ENCODE data around the gene TEAD1.

Gene TEAD1

DNA sequence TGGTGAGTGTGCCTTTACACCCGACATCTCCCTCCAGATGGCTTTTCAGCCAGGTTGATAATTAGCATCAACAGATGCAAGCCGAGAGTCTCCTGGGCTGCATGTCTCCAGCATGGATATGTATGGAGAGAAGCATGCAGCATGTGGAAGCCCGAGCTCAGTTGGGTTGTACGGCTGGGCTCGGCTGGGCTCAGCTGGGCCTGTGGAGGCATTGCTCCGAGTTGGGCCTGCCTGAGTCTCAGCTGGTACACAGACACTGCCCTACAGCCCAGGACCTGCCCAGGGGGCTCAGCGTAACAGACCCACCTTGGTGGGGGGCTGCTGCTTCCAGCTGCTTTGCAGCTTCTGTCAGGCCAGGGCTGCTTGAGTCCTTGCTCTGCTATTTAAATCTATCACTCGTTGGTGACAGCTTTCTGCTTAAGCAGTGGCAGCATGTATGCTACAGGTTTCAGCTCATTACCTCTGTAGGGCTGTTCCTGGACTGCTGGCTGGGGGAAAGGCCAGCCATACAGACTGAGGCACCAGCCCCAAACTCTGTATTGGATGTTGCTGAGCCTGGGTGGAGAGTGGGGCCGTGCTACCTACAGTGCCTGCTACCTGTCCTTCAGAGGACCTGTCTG is 115.5 kb downstream of the TEAD1 start:
- DNase-seq (ENCODE audit: low read depth): no peak

DNA sequence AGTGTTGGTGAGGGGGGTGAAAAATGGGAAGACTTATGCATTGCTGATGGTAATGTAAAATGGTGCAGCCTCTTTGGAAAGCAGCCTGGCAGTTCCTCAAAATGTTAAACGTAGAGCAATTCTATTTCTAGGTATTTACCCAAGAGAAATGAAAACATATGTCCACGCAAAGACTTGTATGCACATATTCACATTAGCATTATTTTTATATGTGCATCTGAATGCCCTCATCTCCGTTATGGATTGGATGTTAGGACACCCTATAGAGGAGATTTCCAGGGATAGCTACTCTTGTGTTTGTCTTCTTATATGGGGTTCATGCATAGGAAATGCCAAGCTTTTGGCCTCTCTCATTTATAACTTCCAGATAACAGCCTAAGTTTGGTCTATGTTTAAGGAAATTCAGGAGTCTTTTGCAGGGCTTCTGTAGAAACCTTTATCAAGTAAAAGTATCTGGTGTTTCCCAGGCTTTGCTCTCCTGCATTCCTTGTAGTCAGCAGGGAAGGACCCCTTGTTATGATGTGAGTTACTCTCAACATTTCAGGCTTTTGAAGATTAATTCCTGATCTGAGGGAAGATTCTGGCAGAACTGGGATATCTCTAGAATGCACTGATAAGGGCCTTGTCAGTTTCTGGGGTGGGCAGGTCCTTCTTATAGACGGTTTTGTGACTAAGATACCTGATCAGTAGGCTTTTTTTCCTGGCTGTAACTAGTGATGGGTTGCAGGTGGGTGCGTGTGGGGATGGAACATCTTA is 116.8 kb downstream of the TEAD1 start:
- no peak for DNase-seq (ENCODE audit: low read depth)

DNA sequence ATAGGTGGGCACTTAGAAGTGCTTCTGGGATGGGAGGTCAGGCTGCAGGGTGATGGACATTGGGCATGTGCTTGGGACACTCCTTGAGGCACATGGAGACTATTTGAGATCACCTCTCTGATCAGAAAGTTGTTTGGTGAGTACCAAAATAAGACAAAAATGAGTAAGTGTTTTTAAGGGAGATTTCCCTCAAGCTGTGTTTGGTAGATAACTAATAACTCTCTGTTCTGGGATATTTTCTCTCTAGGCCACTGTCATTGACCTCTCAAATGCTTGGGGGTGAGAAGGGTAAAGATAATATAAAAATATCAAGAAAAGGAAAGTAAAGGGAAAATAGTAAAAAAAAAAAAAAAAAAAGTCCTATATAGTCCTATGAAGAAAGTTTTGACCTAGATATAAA is 117.8 kb downstream of the TEAD1 start:
- DNase-seq (ENCODE audit: low read depth): no peak

DNA sequence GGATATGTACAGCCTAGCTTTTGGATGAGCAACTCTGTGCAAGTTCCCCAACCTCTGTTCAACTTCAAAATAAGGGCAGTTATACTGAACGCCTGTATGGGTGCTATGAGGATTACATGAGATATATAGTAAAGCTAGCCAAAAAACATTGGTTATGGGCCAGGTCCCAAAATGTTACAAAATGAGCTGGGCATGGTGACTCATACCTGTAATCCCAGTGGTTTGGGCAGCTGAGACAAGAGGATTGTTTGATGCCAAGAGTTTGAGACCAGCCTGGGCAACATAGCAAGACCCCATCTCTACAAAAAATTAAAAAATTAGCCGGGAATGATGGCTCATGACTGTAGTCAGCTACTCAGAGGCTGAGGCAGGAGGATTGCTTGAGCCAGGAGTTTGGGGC is 118.4 kb downstream of the TEAD1 start:
- no peak for DNase-seq (ENCODE audit: low read depth)

DNA sequence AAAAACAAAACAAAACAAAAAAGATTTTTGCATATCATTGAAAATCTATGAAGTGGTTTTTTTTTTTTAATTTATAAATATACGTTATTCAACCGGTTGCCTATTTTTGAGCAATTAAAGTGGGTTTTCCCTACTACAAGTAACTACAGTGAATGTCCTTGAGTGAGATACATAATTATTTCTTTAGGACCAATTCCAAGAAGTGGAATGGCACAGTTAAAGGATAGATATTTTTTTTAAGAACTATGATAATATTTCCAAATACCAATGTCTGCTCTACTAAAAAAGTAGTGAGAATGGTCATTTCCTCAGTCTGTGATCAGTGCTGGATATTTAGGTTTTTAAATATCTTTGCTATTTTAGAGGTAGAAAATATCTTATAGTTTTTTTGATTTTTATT is 118.8 kb downstream of the TEAD1 start:
- DNase-seq (ENCODE audit: low read depth): no peak

DNA sequence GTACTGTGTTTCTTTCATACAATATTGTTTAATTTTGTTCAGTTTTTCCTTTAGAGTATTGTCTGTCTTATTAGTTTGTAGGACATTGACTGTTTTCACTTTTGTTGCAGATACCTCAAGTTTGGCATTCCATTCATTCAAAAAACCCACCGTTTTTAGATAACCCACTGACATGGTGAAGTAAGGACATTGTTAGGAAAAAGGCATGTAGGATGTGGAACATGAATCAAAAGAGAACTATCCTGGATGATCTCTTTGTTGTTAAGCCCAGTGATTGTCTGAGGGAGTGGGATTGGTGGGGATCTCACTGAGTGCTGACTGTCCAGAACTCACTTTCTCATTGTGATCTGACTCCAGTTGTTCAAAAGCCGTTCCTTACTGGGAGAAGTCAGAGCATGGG is 119.3 kb downstream of the TEAD1 start:
- no peak for DNase-seq (ENCODE audit: low read depth)

DNA sequence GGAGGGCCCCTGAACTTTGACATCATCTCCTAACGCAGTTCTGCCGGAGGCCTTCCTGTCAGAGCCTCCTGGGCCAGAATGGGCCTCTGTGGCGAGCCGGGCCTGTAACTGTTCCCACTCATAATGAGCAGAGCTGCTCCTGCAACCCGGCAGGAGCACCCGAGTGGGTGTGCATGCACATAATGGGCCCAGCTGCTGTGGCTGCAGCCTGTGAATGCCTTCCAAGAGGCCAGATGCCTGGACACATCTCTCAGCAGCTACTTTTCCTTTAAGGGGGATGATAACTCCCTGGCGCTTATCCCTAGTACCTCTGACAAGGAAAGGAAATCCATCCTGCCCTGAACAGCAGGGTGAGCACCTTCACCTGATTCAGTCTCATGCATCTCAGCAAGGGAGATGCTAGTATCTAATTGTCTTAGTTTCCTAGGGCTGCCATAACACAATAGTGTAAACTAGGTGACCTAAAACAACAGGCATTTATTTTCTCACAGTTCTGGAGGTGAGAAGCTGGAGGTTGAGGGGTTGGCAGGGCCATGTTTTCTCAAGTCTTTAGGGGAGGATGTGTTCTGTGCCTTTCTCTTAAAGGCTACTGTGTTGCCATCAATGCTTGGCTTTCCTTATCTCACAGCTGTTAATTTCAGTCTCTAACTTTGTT is 120.5 kb downstream of the TEAD1 start:
- no peak for DNase-seq (ENCODE audit: low read depth)

DNA sequence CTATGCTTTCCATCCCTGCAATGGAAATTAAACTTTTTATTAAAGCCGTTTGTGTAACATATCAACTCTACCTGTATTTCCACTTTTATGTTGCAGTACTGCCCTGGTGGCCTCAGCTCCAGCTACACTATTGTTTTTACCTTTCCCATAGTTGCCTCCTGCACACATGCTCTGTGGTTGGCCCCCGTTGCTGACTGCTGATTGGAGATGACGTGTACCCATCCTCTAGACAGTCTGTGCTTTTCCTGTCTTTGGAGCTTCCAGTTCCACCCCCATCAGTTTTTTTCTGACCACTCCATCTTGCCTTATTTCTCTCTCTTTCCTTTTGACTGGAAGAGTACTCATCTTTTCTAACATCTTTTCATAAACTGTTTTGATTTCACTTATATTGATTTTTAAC is 123.8 kb downstream of the TEAD1 start:
- no peak for DNase-seq (ENCODE audit: low read depth)

DNA sequence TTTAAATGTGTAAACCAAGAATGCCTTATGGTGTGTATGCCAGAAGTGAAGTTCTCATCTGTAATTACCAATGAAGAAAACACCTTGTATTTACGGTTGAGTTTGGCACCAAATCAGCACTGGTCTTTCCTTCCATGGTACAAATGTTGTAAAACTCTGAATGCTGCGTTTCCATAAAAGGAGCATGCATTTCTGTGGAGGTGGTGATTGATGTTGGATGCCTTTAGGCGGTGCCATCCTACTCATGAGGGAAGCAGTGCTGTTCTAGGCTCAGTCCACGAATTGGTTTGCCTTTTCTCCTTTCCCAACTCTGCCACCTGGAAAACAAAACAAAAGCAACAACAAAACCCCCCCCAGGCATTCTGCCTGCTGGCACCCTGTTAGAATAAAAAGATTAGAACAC is 124.4 kb downstream of the TEAD1 start:
- DNase-seq (ENCODE audit: low read depth): no peak

DNA sequence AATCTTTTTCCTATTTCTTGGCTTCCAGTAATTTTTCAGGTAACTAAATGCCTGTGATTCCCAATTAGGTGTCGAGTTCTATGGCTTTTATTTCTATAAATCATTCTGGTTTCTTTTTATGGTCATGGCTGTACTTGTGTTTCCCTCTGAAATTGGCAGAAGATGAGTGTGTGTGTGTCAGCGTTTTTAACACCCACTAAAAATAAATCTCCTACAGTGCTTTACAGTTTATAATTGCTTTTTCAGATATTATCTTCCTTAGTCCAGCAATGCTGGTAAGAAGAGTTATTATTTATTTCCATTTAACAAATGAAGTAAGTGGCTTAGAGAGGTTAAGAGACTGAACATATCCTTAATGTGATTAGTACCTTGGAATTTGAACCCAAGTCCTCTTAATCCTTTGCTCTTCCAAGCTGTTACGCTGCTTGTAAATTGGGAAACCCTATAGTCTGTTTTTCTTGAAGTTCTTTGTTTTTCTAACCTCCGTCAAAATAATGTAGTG is 125.2 kb downstream of the TEAD1 start:
- DNase-seq (ENCODE audit: low read depth): no peak

DNA sequence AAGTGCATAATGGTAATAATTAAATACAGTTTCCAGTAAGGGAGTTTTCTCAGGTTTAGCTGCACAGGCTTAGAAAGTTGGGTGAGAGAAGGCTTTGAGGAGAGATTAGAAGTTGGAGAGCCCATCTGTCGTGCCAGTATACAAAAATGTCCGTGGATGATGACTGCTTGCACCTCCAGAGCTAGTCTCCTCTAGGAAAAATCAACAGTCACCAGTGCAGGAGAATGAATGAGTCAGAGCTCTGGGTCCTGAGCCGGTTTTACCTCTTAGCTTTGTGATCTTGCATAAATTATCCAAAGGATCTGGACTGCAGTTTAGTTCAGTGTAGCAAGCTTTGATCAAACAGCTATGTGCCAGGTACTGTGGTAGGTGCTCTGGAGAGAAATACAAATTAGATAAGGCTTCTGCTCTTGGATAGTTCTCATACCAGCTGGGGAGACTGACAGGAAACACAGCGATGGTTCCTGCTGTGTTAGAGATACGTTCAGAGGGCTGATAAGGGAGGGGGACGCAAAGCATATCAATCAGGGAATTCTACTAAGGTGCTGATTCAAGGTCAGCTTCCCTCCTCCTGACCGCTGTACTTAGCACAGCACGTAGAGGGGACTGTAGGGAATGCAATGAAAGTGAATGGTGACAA is 125.9 kb downstream of the TEAD1 start:
- DNase-seq (ENCODE audit: low read depth): no peak

DNA sequence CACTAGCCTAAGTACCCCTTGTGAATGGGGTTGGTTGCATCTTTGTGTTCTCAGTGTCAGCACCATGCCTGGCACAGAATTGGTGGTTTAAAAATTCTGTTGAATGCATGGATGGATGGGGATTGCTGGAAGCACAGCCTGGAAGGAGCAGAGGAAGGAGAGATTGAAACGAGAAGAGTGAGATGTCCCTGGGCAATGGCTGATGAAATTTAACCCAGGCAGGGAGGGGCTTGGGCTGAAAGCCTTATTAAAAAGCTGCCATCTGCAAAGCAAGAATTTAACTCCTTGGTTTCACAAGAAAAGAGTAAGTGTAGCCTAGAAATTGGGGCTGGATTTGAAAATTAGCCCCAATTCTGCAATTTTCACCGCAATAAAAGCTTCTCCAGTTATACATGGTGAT is 126.7 kb downstream of the TEAD1 start:
- no peak for DNase-seq (ENCODE audit: low read depth)

DNA sequence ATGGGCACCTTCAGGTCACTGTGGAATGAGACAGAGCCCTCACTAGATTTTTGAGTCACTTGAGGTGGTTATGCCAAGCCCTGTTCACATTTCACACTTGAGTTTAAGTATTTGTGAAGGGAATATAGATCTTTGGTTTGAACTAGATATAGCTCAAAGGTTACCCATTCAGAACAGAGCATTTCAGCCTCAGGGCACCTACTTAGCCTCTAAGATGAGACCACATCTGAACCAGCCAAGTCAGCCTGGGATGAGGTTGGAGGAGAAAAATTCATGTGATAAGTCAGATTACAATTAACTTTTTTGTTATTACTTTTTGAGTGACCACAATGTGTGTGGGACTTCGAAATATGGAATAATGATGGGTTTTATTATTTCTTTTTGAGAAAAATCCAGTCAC is 127.8 kb downstream of the TEAD1 start:
- DNase-seq (ENCODE audit: low read depth): no peak

DNA sequence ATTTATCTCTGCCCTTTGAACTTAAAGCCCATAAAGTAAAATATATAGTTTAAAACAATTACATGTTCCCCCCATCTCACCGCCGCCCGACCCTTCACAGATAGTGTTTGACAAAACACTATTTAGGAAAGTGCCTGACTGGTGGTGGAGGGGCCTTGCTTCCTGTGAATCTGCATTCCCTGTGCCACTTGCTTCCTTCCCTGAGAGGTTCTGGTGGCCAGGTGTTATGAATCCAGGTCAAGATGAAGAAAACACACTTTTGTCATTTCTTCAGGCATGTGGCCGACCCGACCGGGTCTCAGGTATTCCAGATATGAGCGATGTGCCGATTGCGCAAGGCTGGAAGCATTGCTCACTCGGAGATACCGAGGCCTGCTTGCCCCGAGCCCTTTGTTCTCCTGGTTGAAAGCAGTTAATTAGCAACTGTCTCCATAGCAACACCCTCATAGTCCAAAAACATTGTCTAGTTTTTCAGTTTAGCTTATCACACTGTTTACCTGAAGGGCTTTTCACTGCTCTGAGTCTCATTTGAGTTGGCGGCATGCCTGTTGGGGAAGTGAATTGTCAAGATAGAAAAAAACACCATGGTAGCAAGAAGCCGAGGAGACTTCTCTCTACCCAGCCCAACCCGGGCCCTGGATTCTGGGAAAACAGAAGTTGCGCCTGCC is 128.3 kb downstream of the TEAD1 start:
- no peak for DNase-seq (ENCODE audit: low read depth)

DNA sequence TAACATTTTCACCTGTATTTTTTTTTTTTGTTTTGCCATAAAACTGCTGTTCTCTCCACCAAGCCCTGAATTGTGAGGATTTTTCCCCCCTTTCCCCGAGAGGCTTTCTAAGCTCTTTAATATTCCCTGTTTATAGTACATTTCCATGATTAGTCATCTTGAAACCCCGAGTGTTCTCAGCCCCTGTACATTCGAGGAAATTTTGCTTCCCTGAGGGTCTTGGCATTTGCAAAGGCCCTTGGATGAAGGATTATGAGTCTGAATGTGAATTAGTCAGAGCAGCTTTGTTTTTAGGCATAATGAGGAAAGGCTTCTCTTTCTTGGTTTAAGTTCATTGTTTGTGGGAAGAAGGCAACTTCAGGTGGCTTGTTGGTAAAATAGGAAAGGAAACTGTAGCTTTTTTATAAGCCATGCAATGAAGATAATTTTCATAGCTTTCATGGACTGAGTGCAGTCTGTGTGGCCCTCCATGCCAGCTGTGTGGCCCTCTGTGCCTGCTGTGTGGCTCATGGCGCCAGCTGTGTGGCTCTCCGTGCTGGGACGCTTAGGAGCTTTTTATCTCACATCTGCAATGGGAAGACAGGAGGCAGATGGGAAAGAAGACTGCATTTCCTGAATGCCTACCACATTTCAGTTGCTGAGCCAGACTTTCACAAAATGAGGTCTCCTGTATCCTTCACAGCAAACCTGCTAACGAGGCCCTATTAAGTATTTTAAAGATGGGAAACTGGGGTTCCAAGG is 129.0 kb downstream of the TEAD1 start:
- DNase-seq (ENCODE audit: low read depth): no peak

DNA sequence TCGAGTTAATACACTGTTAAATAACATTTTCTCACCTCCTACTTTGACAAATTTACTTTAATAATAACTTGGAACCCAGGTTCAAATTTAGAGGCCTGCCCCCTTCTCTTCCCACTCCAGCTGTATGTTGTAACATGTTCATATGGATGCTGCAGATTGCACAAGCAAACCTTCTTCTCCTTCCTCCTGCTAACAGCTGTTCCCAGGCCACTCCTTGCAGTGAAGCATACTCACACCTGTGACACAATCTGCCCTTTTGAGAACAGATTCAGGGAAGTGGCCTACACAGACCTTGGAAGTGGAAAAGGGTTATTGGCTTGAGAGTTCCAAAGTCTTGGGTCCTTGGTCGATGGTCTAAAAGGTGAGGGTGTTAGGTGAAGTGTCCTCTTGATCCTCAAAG is 131.9 kb downstream of the TEAD1 start:
- DNase-seq (ENCODE audit: low read depth): no peak

DNA sequence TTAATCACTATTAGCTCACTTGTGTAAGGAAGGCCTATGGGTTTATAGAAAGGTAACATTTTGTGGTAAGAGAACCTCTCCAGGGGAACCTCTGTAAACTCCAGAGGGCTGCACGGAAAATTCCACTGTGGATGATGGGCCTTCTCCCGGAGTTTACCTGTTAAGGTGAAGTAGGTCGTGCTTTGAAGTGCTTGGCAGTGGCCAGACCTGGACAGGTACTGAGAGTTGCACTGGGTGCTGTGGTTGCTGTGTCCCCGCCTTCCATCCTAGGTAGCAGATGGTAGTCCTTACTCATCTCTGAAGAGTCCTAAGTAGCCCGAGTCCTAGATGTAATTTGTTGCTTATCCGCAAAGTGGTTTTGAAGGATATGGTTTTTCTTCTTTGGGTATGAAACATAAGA is 133.4 kb downstream of the TEAD1 start:
- no peak for DNase-seq (ENCODE audit: low read depth)

DNA sequence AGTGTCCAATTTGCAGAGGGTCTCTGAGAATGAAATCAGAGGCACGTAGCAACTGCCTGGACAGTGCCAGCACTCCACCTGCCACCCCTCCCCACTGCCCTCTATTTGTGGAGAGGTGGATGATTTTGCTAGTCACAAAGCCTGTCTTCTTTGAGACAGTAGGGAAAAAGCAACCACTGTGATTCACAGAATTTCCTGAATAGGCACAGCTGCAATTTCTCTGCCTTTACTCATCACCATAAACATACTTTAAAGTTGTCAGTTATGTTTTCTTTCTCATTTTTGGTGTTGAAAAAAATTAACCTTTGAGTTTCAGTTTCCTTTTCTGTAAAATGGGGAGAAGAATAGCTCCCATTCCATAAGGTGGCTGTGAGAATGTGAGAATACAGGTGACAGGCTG is 134.3 kb downstream of the TEAD1 start:
- DNase-seq (ENCODE audit: low read depth): no peak

DNA sequence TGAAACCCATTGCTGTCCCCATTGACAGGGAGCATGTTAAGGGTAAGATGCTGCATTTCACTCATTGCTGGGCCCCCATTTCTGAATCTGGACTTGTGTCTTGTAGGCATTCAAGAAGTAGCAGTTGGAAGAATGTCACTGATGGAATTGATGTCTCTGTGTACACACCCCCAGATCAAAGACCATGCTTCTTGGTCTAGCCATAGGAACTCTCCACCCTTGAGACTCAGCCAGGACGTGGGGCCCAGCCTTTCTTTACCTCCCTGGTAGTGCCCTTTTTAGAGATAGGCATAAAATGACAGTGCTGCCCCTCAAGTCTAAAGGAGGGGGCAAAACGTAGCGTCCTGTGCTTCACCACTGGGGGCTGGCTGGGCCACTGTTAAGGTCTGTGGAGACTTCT is 135.1 kb downstream of the TEAD1 start:
- no peak for DNase-seq (ENCODE audit: low read depth)

DNA sequence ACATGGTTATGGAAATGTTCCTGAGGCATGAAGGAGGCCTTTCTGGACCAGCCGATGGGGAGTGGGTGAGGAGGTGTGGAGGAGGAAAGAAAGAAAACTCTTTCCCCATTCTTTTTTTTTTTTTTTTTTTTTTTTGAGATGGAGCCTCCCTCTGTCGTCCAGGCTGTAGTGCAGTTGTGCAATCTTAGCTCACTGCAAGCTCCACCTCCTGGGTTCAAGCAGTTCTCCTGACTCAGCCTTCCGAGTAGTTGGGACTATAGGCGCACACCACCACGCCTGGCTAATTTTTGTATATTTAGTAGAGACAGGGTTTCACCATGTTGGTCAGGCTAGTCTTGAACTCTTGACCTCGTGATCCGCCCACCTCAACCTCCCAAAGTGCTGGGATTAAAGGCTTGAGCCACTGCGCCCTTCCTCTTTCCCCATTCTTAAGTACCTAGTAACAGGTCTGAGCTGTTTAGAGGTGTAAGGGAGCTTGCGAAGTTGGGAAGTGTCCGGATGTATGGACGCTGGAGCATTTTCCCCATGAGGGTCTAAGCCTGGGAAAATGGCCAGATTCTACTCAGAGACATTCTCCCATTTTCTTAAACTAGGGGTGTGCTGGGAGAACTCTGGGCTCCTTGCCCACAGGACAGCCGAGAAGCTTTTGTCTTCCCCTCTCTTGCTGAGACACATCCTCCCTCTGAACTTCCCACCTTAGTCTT is 135.8 kb downstream of the TEAD1 start:
- no peak for DNase-seq (ENCODE audit: low read depth)

DNA sequence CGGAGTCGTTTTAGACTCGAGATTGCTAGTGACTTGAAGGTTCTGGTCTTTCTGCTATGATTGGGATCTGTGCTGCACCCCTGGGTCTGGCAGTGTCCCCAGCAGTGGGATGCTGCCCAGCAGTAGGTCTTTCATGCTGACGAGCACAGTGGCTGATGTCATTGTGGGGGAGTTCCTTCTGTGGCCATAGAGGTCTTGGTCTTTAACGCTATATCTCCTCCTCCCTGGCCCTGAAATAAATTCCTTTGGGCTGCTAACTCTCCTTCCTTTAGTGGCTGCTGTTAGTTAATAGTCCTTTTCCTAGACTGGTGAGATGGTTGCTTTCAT is 136.3 kb downstream of the TEAD1 start:
- no peak for DNase-seq (ENCODE audit: low read depth)
